ENCODE measurements around the gene KRT25.
"Not testable (repeated sequence)": the region's sequence is repeated elsewhere in the genome, so short reads cannot be mapped to it uniquely, and the experiment has no call there.

KRT25 gene

DNA sequence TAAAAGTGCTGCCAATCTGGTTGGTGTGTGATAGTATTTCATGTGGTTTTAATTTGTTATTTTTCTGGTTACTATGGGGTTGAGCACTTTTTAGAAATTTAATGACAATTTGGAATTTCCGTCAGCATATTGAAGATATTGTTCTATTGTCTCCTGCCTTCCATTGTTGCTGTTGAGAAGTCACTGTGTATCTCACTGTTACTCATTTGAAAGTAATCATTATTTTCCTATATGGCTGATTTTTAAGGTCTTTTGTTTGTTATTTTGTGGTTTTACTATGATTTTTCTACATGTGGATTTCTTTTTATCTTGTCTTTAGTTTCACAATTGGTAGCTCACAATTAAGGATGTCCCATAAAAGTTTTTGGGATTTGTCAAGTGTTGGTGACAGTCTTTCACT lies 8.6 kb upstream of the KRT25 start:
- no peak overlapping the region for H3K4me3 ChIP-seq (replicated peaks in 1 of 2; ENCODE audit: low read depth in 2 of 2, low read length in 2 of 2)
- TF ChIP-seq, protein P1, sequence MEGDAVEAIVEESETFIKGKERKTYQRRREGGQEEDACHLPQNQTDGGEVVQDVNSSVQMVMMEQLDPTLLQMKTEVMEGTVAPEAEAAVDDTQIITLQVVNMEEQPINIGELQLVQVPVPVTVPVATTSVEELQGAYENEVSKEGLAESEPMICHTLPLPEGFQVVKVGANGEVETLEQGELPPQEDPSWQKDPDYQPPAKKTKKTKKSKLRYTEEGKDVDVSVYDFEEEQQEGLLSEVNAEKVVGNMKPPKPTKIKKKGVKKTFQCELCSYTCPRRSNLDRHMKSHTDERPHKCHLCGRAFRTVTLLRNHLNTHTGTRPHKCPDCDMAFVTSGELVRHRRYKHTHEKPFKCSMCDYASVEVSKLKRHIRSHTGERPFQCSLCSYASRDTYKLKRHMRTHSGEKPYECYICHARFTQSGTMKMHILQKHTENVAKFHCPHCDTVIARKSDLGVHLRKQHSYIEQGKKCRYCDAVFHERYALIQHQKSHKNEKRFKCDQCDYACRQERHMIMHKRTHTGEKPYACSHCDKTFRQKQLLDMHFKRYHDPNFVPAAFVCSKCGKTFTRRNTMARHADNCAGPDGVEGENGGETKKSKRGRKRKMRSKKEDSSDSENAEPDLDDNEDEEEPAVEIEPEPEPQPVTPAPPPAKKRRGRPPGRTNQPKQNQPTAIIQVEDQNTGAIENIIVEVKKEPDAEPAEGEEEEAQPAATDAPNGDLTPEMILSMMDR (IDR thresholded peaks at IDR 0.05; ENCODE audit: low read depth, low read length) = no peak
- no peak for DNase-seq (ENCODE audit: low read depth in 2 of 2)

DNA sequence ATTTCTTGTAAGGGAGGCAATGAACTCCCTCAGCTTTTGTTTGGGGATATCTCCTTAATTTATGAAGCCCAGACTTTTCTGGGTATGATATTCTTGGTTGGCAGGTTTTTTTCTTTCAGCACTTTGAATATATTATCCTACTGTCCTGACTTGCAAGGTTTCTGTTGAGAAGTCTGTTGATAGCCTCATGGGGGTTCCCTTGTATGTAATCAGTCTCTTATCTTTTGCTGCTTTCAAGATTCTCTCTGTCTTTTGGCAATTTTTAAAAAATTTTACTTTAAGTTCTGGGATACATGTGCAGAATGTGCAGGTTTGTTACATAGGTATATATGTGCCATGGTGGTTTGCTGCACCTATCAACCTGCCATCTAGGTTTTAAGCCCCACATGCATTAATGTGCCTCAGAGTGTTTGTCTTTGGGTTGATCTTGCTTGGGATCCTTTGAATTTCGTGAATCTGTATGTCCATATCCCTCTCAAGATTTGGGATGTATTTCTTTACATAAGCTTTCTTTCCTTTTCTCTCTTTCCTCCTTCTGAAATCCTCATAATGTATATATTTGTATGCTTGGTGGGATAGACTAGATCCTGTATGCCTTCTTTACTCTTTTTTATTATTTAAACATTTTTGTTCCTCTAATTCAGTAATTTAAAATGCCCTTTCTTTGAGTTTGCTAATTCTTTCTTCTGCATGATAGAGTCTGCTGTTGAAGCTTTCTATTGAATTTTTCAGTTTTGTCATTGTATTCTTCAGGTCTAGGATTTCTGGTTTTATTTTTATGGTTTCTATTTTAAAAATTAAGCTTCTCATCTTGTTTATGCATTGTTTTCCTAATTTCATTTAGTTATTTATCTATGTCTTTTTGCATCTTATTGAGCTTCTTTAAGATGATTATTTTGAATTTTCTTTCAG lies 5.2 kb upstream of the KRT25 start:
- TF ChIP-seq, protein P1 (IDR thresholded peaks at IDR 0.05; ENCODE audit: low read depth, low read length) = no peak
- DNase-seq (ENCODE audit: low read depth in 2 of 2) = no peak
- no peak overlapping the region for H3K4me3 ChIP-seq (replicated peaks in 1 of 2; ENCODE audit: low read depth in 2 of 2, low read length in 2 of 2)

DNA sequence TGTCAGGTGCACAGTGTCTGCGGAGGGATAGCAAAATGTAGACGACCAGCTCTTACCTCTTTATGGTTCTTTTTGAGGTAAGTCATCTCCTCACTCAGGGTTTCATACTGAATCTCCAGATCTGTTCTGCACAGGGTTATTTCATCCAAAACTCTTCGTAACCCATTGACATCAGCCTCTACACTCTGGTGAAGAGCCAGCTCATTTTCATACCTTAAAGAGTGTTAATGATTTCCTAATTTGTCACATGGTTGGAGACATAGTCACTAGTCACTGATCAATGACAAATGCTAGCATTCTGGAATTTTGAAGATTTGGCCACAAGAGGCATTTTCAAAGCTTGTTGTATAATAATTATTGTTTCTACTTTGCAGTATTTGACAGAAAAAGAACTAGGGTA lies 1.3 kb downstream of the KRT25 start:
- H3K4me3 ChIP-seq (replicated peaks in 1 of 2; ENCODE audit: low read depth in 2 of 2, low read length in 2 of 2) = no peak overlapping the region
- TF ChIP-seq, protein P1 (IDR thresholded peaks at IDR 0.05; ENCODE audit: low read depth, low read length) = no peak

DNA sequence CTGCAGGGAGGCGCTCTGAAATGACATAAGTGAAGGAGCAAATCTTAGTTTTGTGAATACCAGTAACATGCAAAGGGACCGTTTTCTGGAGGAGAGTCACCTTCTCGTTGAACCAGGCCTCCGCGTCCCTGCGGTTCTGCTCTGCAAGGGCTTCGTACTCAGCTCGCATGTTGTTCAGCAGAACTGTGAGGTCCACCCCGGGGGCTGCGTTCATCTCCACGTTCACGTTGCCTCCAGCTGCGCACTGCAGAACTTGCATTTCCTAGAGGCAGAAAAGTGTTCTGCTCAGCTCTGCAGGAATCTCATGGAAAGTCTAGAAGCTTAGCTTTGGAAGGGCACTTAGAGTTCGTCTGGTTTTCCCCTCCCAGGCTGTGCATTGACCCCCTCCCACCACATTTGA lies 4.1 kb downstream of the KRT25 start:
- TF ChIP-seq, protein P1 (IDR thresholded peaks at IDR 0.05; ENCODE audit: low read depth, low read length) = no peak
- H3K4me3 ChIP-seq (replicated peaks in 1 of 2; ENCODE audit: low read depth in 2 of 2, low read length in 2 of 2) = no peak overlapping the region
- no peak for DNase-seq (ENCODE audit: low read depth in 2 of 2)

More for the DNA sequence above, 1.3 kb downstream of the KRT25 start:
- DNase-seq (ENCODE audit: low read depth in 2 of 2) = no peak

DNA sequence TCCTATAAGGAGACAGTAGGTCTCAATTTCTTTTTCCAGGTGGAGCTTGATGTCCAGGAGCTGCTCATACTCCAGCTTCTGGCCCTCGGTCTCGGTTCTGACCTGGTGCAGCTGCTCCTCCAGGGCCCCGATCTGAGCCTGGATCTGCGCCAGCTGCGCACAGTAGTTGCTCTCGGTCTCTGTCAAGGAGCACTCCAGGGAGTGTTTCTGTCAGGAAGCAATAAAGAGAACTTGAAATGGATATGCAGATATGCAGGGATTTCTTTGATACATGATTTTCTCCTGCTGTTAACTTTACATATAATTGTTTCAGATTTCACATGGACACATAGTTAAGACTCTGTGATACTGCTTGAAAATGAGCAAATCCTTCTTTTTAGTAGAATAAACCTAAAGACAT lies 4.7 kb downstream of the KRT25 start:
- no peak overlapping the region for H3K4me3 ChIP-seq (replicated peaks in 1 of 2; ENCODE audit: low read depth in 2 of 2, low read length in 2 of 2)
- TF ChIP-seq, protein P1 (IDR thresholded peaks at IDR 0.05; ENCODE audit: low read depth, low read length) = no peak
- DNase-seq (ENCODE audit: low read depth in 2 of 2) = no peak

DNA sequence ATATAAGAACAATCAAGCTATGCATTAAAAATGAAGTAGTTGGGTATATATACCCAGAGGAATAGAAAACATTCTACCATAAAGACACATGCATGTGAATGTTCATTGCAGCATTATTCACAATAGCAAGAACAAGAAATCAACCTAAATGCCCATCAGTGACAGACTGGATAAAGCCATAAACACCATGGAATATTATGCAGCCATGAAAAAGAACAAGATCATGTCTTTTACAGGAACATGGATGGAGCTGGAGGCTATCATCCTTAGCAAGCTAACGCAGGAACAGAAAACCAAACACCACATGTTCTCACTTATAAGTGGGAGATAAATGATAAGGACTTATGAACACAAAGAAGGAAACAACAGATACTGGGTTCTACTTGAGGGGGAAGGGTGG lies 6.5 kb downstream of the KRT25 start:
- DNase-seq (ENCODE audit: low read depth in 2 of 2); H3K4me3 ChIP-seq (replicated peaks in 1 of 2; ENCODE audit: low read depth in 2 of 2, low read length in 2 of 2): not testable (repeated sequence)

DNA sequence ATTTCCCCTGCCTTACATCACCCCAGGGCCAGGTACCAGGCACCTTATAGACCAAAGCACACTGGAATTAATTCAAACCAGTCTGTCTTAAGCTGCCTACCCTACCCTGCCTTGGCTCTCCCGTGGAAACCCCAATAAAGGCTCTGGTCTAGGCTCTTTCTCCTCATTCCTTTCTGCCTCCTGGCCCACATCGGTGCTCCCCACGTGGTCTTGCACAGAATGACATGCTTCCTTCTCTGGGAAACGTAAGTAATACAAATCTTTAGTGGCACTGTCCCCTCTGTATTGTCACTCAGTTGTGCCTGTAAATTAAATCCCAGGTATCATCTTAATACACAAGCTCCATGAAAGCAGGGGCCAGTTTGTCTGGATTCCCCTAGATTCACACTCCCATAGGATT lies 16.6 kb downstream of the KRT25 start:
- DNase-seq (ENCODE audit: low read depth in 2 of 2) = no peak
- H3K4me3 ChIP-seq (replicated peaks in 1 of 2; ENCODE audit: low read depth in 2 of 2, low read length in 2 of 2) = no peak overlapping the region
- TF ChIP-seq, protein P1 (IDR thresholded peaks at IDR 0.05; ENCODE audit: low read depth, low read length) = no peak
